ENCODE results near the gene COL21A1. TPM values are rescaled to one million over a fixed set of nuclear protein-coding genes. Genes with fewer than 3 reads are reported as not detected.
A peak's percentile ranks its signal among the peaks of the same experiment; 100 is the strongest.

COL21A1 gene
- total RNA-seq, 1 donor: 19.2 TPM

DNA sequence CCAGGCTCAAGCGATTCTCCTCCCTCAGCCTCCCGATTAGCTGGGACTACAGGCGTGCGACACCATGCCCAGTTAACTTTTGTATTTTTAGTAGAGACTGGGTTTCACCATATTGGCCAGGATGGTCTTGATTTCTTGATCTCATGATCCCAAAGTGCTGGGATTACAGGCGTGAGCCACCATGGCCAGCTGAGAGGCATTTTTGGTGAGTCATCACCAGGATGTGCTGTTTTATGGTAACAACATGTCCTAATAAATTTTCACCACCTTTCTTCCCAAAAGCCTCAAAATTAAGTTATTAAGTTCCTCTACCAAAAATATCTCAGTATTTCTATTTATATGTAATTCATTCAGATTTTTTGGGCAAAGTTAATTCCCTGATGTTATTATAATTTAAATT lies 53.5 kb downstream of the COL21A1 start:
- Histone ChIP-seq H3K27ac (ENCODE audit: low read depth, low read length) (no peak overlapping the region), H3K4me3 (ENCODE audit: insufficient read depth, low read length) (no peak overlapping the region), H2AFZ (ENCODE audit: low read length) (no peak overlapping the region), H4K20me1 (ENCODE audit: insufficient read depth, low read length) (no peaks in the 10 kb centered on the region), H3K36me3 (ENCODE audit: insufficient read depth, low read length) (no peaks in the 10 kb centered on the region), H3K4me2 (ENCODE audit: insufficient read depth, low read length) (no peak overlapping the region), H3K79me2 (ENCODE audit: insufficient read depth, low read length) (no peaks in the 10 kb centered on the region), H3K9me3 (ENCODE audit: low read depth, low read length) (no peaks in the 10 kb centered on the region), H3K4me1 (ENCODE audit: insufficient read depth, low read length) (no peaks in the 10 kb centered on the region), H3K27me3 (ENCODE audit: insufficient read depth, low read length) (no peaks in the 10 kb centered on the region)
- TF ChIP-seq, protein P1, sequence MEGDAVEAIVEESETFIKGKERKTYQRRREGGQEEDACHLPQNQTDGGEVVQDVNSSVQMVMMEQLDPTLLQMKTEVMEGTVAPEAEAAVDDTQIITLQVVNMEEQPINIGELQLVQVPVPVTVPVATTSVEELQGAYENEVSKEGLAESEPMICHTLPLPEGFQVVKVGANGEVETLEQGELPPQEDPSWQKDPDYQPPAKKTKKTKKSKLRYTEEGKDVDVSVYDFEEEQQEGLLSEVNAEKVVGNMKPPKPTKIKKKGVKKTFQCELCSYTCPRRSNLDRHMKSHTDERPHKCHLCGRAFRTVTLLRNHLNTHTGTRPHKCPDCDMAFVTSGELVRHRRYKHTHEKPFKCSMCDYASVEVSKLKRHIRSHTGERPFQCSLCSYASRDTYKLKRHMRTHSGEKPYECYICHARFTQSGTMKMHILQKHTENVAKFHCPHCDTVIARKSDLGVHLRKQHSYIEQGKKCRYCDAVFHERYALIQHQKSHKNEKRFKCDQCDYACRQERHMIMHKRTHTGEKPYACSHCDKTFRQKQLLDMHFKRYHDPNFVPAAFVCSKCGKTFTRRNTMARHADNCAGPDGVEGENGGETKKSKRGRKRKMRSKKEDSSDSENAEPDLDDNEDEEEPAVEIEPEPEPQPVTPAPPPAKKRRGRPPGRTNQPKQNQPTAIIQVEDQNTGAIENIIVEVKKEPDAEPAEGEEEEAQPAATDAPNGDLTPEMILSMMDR (IDR thresholded peaks at IDR 0.05; ENCODE audit: extremely low read depth, low read depth, low read length): no peak
- no peak for DNase-seq (ENCODE audit: insufficient read length, low spot score, missing footprints)

GRCh38 chr6:56188429-56188828 lies 59.0 kb downstream of the COL21A1 start:
- Histone ChIP-seq H3K9me3 (ENCODE audit: low read depth, low read length) (no peaks in the 10 kb centered on the region), H3K79me2 (ENCODE audit: insufficient read depth, low read length) (no peaks in the 10 kb centered on the region), H3K4me1 (ENCODE audit: insufficient read depth, low read length) (no peaks in the 10 kb centered on the region), H3K27ac (ENCODE audit: low read depth, low read length) (no peak overlapping the region), H3K4me2 (ENCODE audit: insufficient read depth, low read length) (no peak overlapping the region), H3K36me3 (ENCODE audit: insufficient read depth, low read length) (no peaks in the 10 kb centered on the region), H2AFZ (ENCODE audit: low read length) (no peak overlapping the region), H3K4me3 (ENCODE audit: insufficient read depth, low read length) (no peak overlapping the region), H3K27me3 (ENCODE audit: insufficient read depth, low read length) (no peaks in the 10 kb centered on the region), H4K20me1 (ENCODE audit: insufficient read depth, low read length) (no peaks in the 10 kb centered on the region)
- DNase-seq (ENCODE audit: insufficient read length, low spot score, missing footprints): no peak
- TF ChIP-seq, protein P1 (IDR thresholded peaks at IDR 0.05; ENCODE audit: extremely low read depth, low read depth, low read length): no peak

GRCh38 chr6:56187686-56188085 lies 59.7 kb downstream of the COL21A1 start:
- Histone ChIP-seq H3K27ac (ENCODE audit: low read depth, low read length) (no peak overlapping the region), H3K4me2 (ENCODE audit: insufficient read depth, low read length) (no peak overlapping the region), H3K27me3 (ENCODE audit: insufficient read depth, low read length) (no peaks in the 10 kb centered on the region), H3K4me1 (ENCODE audit: insufficient read depth, low read length) (no peaks in the 10 kb centered on the region), H4K20me1 (ENCODE audit: insufficient read depth, low read length) (no peaks in the 10 kb centered on the region), H3K79me2 (ENCODE audit: insufficient read depth, low read length) (no peaks in the 10 kb centered on the region), H3K36me3 (ENCODE audit: insufficient read depth, low read length) (no peaks in the 10 kb centered on the region), H3K9me3 (ENCODE audit: low read depth, low read length) (no peaks in the 10 kb centered on the region), H3K4me3 (ENCODE audit: insufficient read depth, low read length) (no peak overlapping the region), H2AFZ (ENCODE audit: low read length) (no peak overlapping the region)
- TF ChIP-seq, protein P1 (IDR thresholded peaks at IDR 0.05; ENCODE audit: extremely low read depth, low read depth, low read length): no peak
- DNase-seq (ENCODE audit: insufficient read length, low spot score, missing footprints): no peak

- TF ChIP-seq, protein P1 (IDR thresholded peaks at IDR 0.05; ENCODE audit: extremely low read depth, low read depth, low read length): no peak
- H2AFZ ChIP-seq (ENCODE audit: low read length): no peak overlapping the region
These were observed 70.6 kb downstream of the COL21A1 start for GRCh38 chr6:56176741-56177140.

More at GRCh38 chr6:56176741-56177140, 70.6 kb downstream of the COL21A1 start:
- Histone ChIP-seq H3K27ac (ENCODE audit: low read depth, low read length) (no peak overlapping the region), H3K4me3 (ENCODE audit: insufficient read depth, low read length) (no peak overlapping the region), H3K4me1 (ENCODE audit: insufficient read depth, low read length) (no peaks in the 10 kb centered on the region), H3K9me3 (ENCODE audit: low read depth, low read length) (peaks cover 2% of the 10 kb centered on the region), H3K79me2 (ENCODE audit: insufficient read depth, low read length) (no peaks in the 10 kb centered on the region), H3K36me3 (ENCODE audit: insufficient read depth, low read length) (no peaks in the 10 kb centered on the region), H3K27me3 (ENCODE audit: insufficient read depth, low read length) (no peaks in the 10 kb centered on the region), H4K20me1 (ENCODE audit: insufficient read depth, low read length) (no peaks in the 10 kb centered on the region), H3K4me2 (ENCODE audit: insufficient read depth, low read length) (no peak overlapping the region)
- DNase-seq (ENCODE audit: insufficient read length, low spot score, missing footprints): peak; percentile 47

Measured in osteoblast (primary cell).